K562 (cell line): ENCODE data around the gene FOXRED2. TPM values are rescaled to one million over a fixed set of nuclear protein-coding genes. Genes with fewer than 3 reads are reported as not detected.
A peak's percentile ranks its signal among the peaks of the same experiment; 100 is the strongest.

Source experiments
- ATAC-seq: fragments of 200-7000 bp; cut with Tn5 transposase; 3 replicates; pipeline ENCODE4 v1.9.1; 2020; ENCODE audit warnings: moderate library complexity
- BruUV-seq: library from RNA; stranded (reverse); fragments of 400-500 nt; replicated peaks from 2 replicates; lab custom pipeline; 2021; lab: Mats Ljungman, UMichigan
- CTCF ChIA-PET: fragments of 300-600 bp; formaldehyde crosslinking; extraction: SDS; loops from one replicate; lab custom pipeline; 2021; ENCODE audit warnings: low intra/inter-chr PET ratio; lab: Yijun Ruan, JAX
- POLR2A ChIA-PET: fragments of 300-600, 350-650 bp; sonication (Branson Sonifier 250); formaldehyde crosslinking; extraction: SDS; loops from one replicate; lab custom pipeline; 2021; ENCODE audit warnings: antibody characterized with exemption, inconsistent platforms; lab: Yijun Ruan, JAX
- DNase-seq, 4 experiments: peaks; one replicate each; pipeline versions ENCODE4 v3.0.0 to v3.0.0-alpha.2; 2011 to 2018; ENCODE audit warnings: low spot score in 3 of 4, mixed read lengths in 3 of 4; ENCODE audit errors: extremely low read depth in 1 of 4
- FAIRE-seq: peaks from 2 replicates; lab custom pipeline; 2011; peaks lifted over from hg19 to GRCh38; lab: Jason Lieb, UNC
- H2AFZ ChIP-seq: 2 replicates; pipeline ENCODE4 v1.6.0; 2011; ENCODE audit warnings: low read depth, low read length, control low read depth, inconsistent platforms
- H3K27ac ChIP-seq: fragments of 200-600 bp; 3 replicates; pipeline ENCODE4 v1.8.0; 2011; ENCODE audit warnings: low read depth, mild to moderate bottlenecking, control low read depth, inconsistent platforms, low read length, moderate library complexity, mixed read lengths; ENCODE audit errors: extremely low read depth
- H3K27me3 ChIP-seq, 2 experiments: fragments of 300-600 bp in 1 of 2; 2 replicates in 1 of 2; 3 replicates in 1 of 2; pipeline versions ENCODE4 v1.6.0 to v1.8.0; 2011; ENCODE audit warnings: inconsistent platforms in 2 of 2, low read length in 2 of 2, mild to moderate bottlenecking in 1 of 2, mixed read lengths in 1 of 2, moderate library complexity in 1 of 2; ENCODE audit not compliant: control insufficient read depth in 2 of 2, insufficient read depth in 2 of 2
- H3K36me3 ChIP-seq: fragments of 300-600 bp; 3 replicates; pipeline ENCODE4 v1.8.0; 2011; ENCODE audit warnings: mild to moderate bottlenecking, low read length, inconsistent platforms; ENCODE audit not compliant: control insufficient read depth, insufficient read depth
- H3K4me1 ChIP-seq, 2 experiments: fragments of 200-600 bp in 1 of 2; replicated peaks in 1 of 2; 2 replicates in 1 of 2; 3 replicates in 1 of 2; pipeline versions ENCODE4 v1.5.1 to v1.8.0; 2011; ENCODE audit warnings: inconsistent platforms in 2 of 2, low read length in 2 of 2, mild to moderate bottlenecking in 1 of 2, mixed read lengths in 1 of 2, moderate library complexity in 1 of 2; ENCODE audit not compliant: control insufficient read depth in 2 of 2, insufficient read depth in 2 of 2
- H3K4me2 ChIP-seq: 2 replicates; pipeline ENCODE4 v1.6.1; 2011; ENCODE audit warnings: low read length, control low read depth, inconsistent platforms, mixed read lengths; ENCODE audit not compliant: insufficient read depth
- H3K4me3 ChIP-seq: fragments of 200-600 bp; sonication (generic), shearing (Covaris generic); 2 replicates; pipeline ENCODE4 v1.5.1; 2016; ENCODE audit warnings: control low read depth, inconsistent platforms
- H3K79me2 ChIP-seq: fragments of 200-600 bp; 3 replicates; pipeline ENCODE4 v1.8.0; 2011; ENCODE audit warnings: low read length, inconsistent platforms; ENCODE audit not compliant: control insufficient read depth, insufficient read depth
- H3K9ac ChIP-seq, 2 experiments: 2 replicates each; pipeline versions ENCODE4 v1.6.0 to v1.6.1; 2011; ENCODE audit warnings: low read depth in 2 of 2, low read length in 2 of 2, control low read depth in 1 of 2, inconsistent platforms in 1 of 2, mild to moderate bottlenecking in 1 of 2, mixed read lengths in 1 of 2; ENCODE audit not compliant: insufficient read depth in 1 of 2
- H3K9me1 ChIP-seq: one replicate; pipeline ENCODE4 v1.6.0; 2011; ENCODE audit warnings: inconsistent platforms, mild to moderate bottlenecking, low read length, moderate library complexity; ENCODE audit not compliant: control insufficient read depth, insufficient read depth
- H3K9me3 ChIP-seq: replicated peaks from 2 replicates; pipeline ENCODE4 v1.5.1; 2011; ENCODE audit warnings: low read depth, low read length, inconsistent platforms; ENCODE audit not compliant: control insufficient read depth, insufficient read depth
- H4K20me1 ChIP-seq: replicated peaks from 2 replicates; pipeline ENCODE4 v1.6.1; 2011; ENCODE audit warnings: low read length, inconsistent platforms, mixed read lengths; ENCODE audit not compliant: control insufficient read depth, insufficient read depth
- ELF1 ChIP-seq: fragments of 200-800 bp; sonication (Bioruptor generic); IDR thresholded peaks from 2 replicates; pipeline ENCODE4 v1.6.1; 2016; ENCODE audit warnings: missing genetic modification characterization, missing compliant biosample characterization
- POLR2A ChIP-seq: fragments of 450-650 bp; conservative IDR thresholded peaks from 2 replicates; pipeline ENCODE4 v1.6.1; 2016
- SIRT6 ChIP-seq: IDR thresholded peaks from one replicate; pipeline ENCODE4 v1.6.1; 2012; ENCODE audit warnings: low read depth, mild to moderate bottlenecking, control low read depth, inconsistent platforms, low read length, moderate library complexity
- WGBS: fragments of 100-300 bp; shearing (Covaris generic); methylation state at CpG from one replicate; pipeline ENCODE4 v1.1.6; 2016; ENCODE audit warnings: low coverage, mixed read lengths; ENCODE audit not compliant: insufficient coverage; ENCODE audit errors: missing lambda C conversion rate; 5-methylcytosine and 5-hydroxymethylcytosine counted together
- in situ Hi-C: fragments of 300-500 bp; cut with MboI; formaldehyde crosslinking; loops from 4 replicates; pipeline ENCODE4 v1.15.0; 2018; ENCODE audit warnings: inconsistent platforms, mixed read lengths
- intact Hi-C: fragments of 100-400 bp; cut with micrococcal nuclease; formaldehyde crosslinking; loops from 2 replicates; pipeline ENCODE4 v1.14.2; 2022
- polyA plus RNA-seq, 8 experiments: library from polyadenylated mRNA; depleted of rRNA in 4 of 8; stranded (reverse) in 5 of 8; unstranded in 3 of 8; fragments of >200 nt; fragmentation: Nextera tagmentation in 2 of 8; fragmentation: Illumina TruSeq in 1 of 8; extraction: Ambion mirVana in 2 of 8; extraction: Trizol in 1 of 8; gene quantifications; 2 replicates each; pipeline versions ENCODE4 v1.2.1 to v1.2.3, GENCODE V29; 2011 to 2014; ENCODE audit warnings: inconsistent platforms in 1 of 8, missing spikeins in 1 of 8
- total RNA-seq, 7 experiments: library from RNA; depleted of rRNA in 6 of 7; stranded (reverse); fragments of >200 nt in 6 of 7; fragmentation: Illumina TruSeq in 2 of 7; extraction: Trizol in 2 of 7; gene quantifications; 2 replicates each; pipeline versions ENCODE4 v1.2.1 to v1.2.3, GENCODE V29; 2011 to 2021; ENCODE audit warnings: low replicate concordance in 1 of 7
- TF ChIP-seq, protein P1 (sequence below): sonication (generic); formaldehyde crosslinking; IDR thresholded peaks from 2 replicates; pipeline ENCODE4 v1.8.0; 2023; ENCODE audit warnings: mild to moderate bottlenecking, missing genetic modification reagents
- TF ChIP-seq, protein P2 (sequence below): fragments of 450-650 bp; formaldehyde crosslinking; IDR thresholded peaks from 2 replicates; pipeline ENCODE4 v1.4.0; 2020; ENCODE audit warnings: mild to moderate bottlenecking, mixed read lengths
- TF ChIP-seq, protein P3 (sequence below): fragments of 250-450 bp; sonication (Bioruptor Pico); IDR thresholded peaks from 2 replicates; pipeline ENCODE4 v1.5.0; 2021
- TF ChIP-seq, protein P4 (sequence below): fragments of 250-450 bp; sonication (Bioruptor Pico); IDR thresholded peaks from 2 replicates; pipeline ENCODE4 v1.4.0; 2020; ENCODE audit warnings: mild to moderate bottlenecking

The FOXRED2 gene
- total and polyA plus RNA-seq, 9 of the 15 experiments (the other 6 are each of a cell fraction or from before 2014, with no cell fraction given) = 2.8 to 48.4 (median 7.8) TPM

DNA sequence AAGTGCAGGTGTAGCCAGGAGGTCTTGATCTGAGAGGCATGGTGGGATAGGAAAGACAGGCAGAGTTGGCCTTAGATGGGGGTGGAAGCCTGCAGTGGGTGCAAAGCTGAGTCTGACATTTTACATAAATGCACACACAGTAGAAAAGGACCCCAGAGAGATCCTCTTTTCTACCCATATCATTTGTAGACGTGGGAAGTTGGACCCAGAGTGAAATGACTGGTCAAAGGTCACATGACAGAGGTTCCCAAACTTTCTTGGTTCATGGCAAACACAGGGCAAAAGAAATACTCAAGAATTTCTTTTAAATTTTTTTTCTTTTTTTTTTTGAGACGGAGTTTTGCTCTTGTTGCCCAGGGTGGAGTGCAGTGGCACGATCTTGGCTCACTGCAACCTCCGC lies 6.2 kb upstream of the FOXRED2 start:
- H3K27ac ChIP-seq = no peak overlapping the region
- intact Hi-C loops (no loop called here), in situ Hi-C loops (no loop called here)
- no peaks in the 10 kb centered on the region for H4K20me1 ChIP-seq
- ChIA-PET POLR2A (interaction anchor here (0.5 to 2.1 kb wide), 2 partner anchors 15 to 230 kb away, joined by 4 to 7 read pairs; no protein-coding TSS in a partner anchor), CTCF (no interaction called here)
- TF ChIP-seq, protein P1, sequence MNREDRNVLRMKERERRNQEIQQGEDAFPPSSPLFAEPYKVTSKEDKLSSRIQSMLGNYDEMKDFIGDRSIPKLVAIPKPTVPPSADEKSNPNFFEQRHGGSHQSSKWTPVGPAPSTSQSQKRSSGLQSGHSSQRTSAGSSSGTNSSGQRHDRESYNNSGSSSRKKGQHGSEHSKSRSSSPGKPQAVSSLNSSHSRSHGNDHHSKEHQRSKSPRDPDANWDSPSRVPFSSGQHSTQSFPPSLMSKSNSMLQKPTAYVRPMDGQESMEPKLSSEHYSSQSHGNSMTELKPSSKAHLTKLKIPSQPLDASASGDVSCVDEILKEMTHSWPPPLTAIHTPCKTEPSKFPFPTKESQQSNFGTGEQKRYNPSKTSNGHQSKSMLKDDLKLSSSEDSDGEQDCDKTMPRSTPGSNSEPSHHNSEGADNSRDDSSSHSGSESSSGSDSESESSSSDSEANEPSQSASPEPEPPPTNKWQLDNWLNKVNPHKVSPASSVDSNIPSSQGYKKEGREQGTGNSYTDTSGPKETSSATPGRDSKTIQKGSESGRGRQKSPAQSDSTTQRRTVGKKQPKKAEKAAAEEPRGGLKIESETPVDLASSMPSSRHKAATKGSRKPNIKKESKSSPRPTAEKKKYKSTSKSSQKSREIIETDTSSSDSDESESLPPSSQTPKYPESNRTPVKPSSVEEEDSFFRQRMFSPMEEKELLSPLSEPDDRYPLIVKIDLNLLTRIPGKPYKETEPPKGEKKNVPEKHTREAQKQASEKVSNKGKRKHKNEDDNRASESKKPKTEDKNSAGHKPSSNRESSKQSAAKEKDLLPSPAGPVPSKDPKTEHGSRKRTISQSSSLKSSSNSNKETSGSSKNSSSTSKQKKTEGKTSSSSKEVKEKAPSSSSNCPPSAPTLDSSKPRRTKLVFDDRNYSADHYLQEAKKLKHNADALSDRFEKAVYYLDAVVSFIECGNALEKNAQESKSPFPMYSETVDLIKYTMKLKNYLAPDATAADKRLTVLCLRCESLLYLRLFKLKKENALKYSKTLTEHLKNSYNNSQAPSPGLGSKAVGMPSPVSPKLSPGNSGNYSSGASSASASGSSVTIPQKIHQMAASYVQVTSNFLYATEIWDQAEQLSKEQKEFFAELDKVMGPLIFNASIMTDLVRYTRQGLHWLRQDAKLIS = no peak
- TF ChIP-seq ELF1 (tag) (no peak), POLR2A (0 out of 2 replicates have a peak, but pooled peaks have one; percentile 25), SIRT6 (no peak)
- TF ChIP-seq, protein P2, sequence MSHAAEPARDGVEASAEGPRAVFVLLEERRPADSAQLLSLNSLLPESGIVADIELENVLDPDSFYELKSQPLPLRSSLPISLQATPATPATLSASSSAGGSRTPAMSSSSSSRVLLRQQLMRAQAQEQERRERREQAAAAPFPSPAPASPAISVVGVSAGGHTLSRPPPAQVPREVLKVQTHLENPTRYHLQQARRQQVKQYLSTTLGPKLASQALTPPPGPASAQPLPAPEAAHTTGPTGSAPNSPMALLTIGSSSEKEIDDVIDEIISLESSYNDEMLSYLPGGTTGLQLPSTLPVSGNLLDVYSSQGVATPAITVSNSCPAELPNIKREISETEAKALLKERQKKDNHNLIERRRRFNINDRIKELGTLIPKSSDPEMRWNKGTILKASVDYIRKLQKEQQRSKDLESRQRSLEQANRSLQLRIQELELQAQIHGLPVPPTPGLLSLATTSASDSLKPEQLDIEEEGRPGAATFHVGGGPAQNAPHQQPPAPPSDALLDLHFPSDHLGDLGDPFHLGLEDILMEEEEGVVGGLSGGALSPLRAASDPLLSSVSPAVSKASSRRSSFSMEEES (CRISPR knock-in tag) = 0 out of 2 replicates have a peak, but pooled peaks have one; percentile 14
- TF ChIP-seq, protein P3, sequence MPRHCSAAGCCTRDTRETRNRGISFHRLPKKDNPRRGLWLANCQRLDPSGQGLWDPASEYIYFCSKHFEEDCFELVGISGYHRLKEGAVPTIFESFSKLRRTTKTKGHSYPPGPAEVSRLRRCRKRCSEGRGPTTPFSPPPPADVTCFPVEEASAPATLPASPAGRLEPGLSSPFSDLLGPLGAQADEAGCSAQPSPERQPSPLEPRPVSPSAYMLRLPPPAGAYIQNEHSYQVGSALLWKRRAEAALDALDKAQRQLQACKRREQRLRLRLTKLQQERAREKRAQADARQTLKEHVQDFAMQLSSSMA (CRISPR knock-in tag) = no peak
- TF ChIP-seq, protein P4, sequence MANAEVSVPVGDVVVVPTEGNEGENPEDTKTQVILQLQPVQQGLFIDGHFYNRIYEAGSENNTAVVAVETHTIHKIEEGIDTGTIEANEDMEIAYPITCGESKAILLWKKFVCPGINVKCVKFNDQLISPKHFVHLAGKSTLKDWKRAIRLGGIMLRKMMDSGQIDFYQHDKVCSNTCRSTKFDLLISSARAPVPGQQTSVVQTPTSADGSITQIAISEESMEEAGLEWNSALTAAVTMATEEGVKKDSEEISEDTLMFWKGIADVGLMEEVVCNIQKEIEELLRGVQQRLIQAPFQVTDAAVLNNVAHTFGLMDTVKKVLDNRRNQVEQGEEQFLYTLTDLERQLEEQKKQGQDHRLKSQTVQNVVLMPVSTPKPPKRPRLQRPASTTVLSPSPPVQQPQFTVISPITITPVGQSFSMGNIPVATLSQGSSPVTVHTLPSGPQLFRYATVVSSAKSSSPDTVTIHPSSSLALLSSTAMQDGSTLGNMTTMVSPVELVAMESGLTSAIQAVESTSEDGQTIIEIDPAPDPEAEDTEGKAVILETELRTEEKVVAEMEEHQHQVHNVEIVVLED (CRISPR knock-in tag) = no peak
- DNase-seq = no peak
- no peak overlapping the region for H3K9ac ChIP-seq
- H3K9me3 ChIP-seq = no peaks in the 10 kb centered on the region
- H3K9me1 ChIP-seq = no peaks in the 10 kb centered on the region
- no peak overlapping the region for H2AFZ ChIP-seq
- no peaks in the 10 kb centered on the region for H3K79me2 ChIP-seq
- no peak overlapping the region for H3K4me2 ChIP-seq
- peaks cover 74% of the 10 kb centered on the region for H3K36me3 ChIP-seq
- FAIRE-seq = no peak
- ATAC-seq = no peak
- no peaks in the 10 kb centered on the region for H3K27me3 ChIP-seq
- peaks cover 0 to 2% of the 10 kb centered on the region in 2 experiments; a peak in 1 of 5 replicates for H3K4me1 ChIP-seq
- 65% methylated on average over 2 of the region's 4 CpGs for WGBS
- H3K4me3 ChIP-seq = no peak overlapping the region
- BruUV-seq = no TSS peak
